ENCODE measurements around the gene GATA5. TPM values are rescaled to one million over a fixed set of nuclear protein-coding genes. Genes with fewer than 3 reads are reported as not detected.

The GATA5 gene
- polyA plus RNA-seq, 1 of the 3 experiments (the other 2 are of a cell fraction), result not detected

- Histone ChIP-seq H2AFZ (ENCODE audit: low read depth) (no peak overlapping the region), H3K27me3 (ENCODE audit: insufficient read depth) (peaks cover 53% of the 10 kb centered on the region), H3K36me3 (replicated peaks in 1 of 2; ENCODE audit: control insufficient read depth in 1 of 2, insufficient read depth in 2 of 2, low read length in 1 of 2) (no peaks in the 10 kb centered on the region), H3K79me2 (ENCODE audit: insufficient read depth) (no peaks in the 10 kb centered on the region), H3K4me1 (ENCODE audit: control insufficient read depth in 1 of 2, insufficient read depth in 2 of 2, low read depth in 1 of 2, low read length in 1 of 2) (no peaks in the 10 kb centered on the region; a peak in 1 of 4 replicates), H3F3A (replicated peaks; ENCODE audit: insufficient read depth) (no peaks in the 10 kb centered on the region), H3K4me2 (no peak overlapping the region), H4K20me1 (ENCODE audit: insufficient read depth) (no peaks in the 10 kb centered on the region), H3K4me3 (ENCODE audit: low read depth in 2 of 2, low read length in 1 of 2) (no peak overlapping the region), H3K9me2 (no peaks in the 10 kb centered on the region), H3K27ac (ENCODE audit: low read depth in 2 of 2, low read length in 1 of 2) (no peak overlapping the region), H3K9me3 (no peaks in the 10 kb centered on the region), H3K9ac (no peak overlapping the region)
- 56% methylated on average over 24 of the region's 52 CpGs for WGBS (ENCODE audit: low lambda C conversion rate)
- no peak for DNase-seq
- ChIA-PET CTCF (interaction anchor here (1.1 to 1.3 kb wide), 2 partner anchors 64 kb away, joined by 3 read pairs; no protein-coding TSS in a partner anchor), POLR2A (no interaction called here)
- TF ChIP-seq TAF1 (IDR thresholded peaks at IDR 0.05; ENCODE audit: borderline replicate concordance, low read depth, low read length) (no peak), NFIC (IDR thresholded peaks at IDR 0.05; ENCODE audit: borderline replicate concordance) (no peak), USF2 (IDR thresholded peaks at IDR 0.05; ENCODE audit: borderline replicate concordance, low read depth, low read length) (no peak), RAD21 (IDR thresholded peaks at IDR 0.05; ENCODE audit: low read length) (no peak), JUND (IDR thresholded peaks at IDR 0.05) (no peak), USF1 (IDR thresholded peaks at IDR 0.05; ENCODE audit: borderline replicate concordance, low read depth) (no peak), SIN3A (IDR thresholded peaks at IDR 0.05; ENCODE audit: borderline replicate concordance, low read depth, low read length) (no peak), ZBTB33 (IDR thresholded peaks at IDR 0.05; ENCODE audit: borderline replicate concordance, low read depth) (no peak), REST (IDR thresholded peaks at IDR 0.05; ENCODE audit: low read depth, low read length) (no peak)
These were observed 1.8 kb downstream of the GATA5 start for GRCh38 chr20:62473717-62474603.
